ENCODE measurements around the gene ROBO4. TPM values are rescaled to one million over a fixed set of nuclear protein-coding genes. Genes with fewer than 3 reads are reported as not detected.

The ROBO4 gene
- total and polyA plus RNA-seq, 9 of the 15 experiments (the other 6 are each of a cell fraction or from before 2014, with no cell fraction given): not detected

DNA sequence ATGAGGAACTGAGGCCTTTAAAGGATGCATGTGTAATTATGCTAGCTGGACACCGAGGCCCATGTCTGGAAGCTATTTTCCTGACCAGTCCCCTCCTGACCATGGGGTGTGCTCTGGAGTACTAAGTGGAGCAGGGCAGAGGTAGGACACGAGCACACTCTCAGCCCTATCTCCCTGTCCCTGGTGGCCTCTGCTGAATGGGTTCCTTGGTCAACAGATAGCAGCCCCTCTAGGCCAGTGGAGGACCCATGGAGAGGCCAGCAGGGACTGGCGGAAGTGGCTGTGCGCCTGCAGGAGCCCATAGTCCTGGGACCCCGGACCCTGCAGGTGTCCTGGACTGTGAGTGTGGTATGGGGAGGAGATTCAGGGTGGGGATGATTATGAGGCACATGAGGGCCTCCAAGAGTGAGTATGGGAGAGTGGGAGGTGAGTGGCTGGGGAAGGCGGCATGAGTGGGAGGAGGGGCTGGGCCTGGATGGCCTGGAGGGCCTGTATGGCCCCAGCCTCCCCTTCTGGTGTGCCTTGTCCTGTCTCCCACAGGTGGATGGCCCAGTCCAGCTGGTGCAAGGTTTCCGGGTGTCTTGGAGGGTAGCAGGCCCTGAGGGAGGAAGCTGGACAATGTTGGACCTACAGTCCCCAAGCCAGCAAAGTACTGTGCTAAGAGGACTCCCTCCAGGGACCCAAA lies 23.0 kb downstream of the ROBO4 start:
- ChIA-PET POLR2A (no interaction called here), CTCF (ENCODE audit: low intra/inter-chr PET ratio) (interaction anchor here (0.8 kb wide), 1 partner anchor 231 kb away, joined by 3 read pairs; no protein-coding TSS in a partner anchor)
- Histone ChIP-seq H3K9me3 (replicated peaks; ENCODE audit: control insufficient read depth, insufficient read depth, low read depth, low read length) (no peaks in the 10 kb centered on the region), H3K9me1 (ENCODE audit: control insufficient read depth, insufficient read depth, low read length) (no peaks in the 10 kb centered on the region), H2AFZ (ENCODE audit: low read depth, low read length) (no peak overlapping the region), H3K79me2 (ENCODE audit: control insufficient read depth, insufficient read depth, low read length) (no peaks in the 10 kb centered on the region), H3K27me3 (ENCODE audit: control insufficient read depth in 2 of 2, insufficient read depth in 2 of 2, low read length in 2 of 2) (peaks cover 17 to 75% of the 10 kb centered on the region in 2 experiments; a peak in 4 of 5 replicates), H3K36me3 (ENCODE audit: control insufficient read depth, insufficient read depth, low read length) (no peaks in the 10 kb centered on the region), H3K9ac (ENCODE audit: insufficient read depth in 1 of 2, low read depth in 2 of 2, low read length in 2 of 2) (no peak overlapping the region; a peak in 1 of 4 replicates), H3K4me2 (ENCODE audit: insufficient read depth, low read length) (no peak overlapping the region), H4K20me1 (replicated peaks; ENCODE audit: control insufficient read depth, insufficient read depth, low read length) (no peaks in the 10 kb centered on the region), H3K27ac (ENCODE audit: extremely low read depth, low read depth, low read length) (no peak overlapping the region), H3K4me3 (no peak overlapping the region), H3K4me1 (replicated peaks in 1 of 2; ENCODE audit: control insufficient read depth in 2 of 2, insufficient read depth in 2 of 2, low read length in 2 of 2) (peaks cover 0 to 20% of the 10 kb centered on the region in 2 experiments; a peak in 3 of 5 replicates)
- DNase-seq (ENCODE audit: extremely low read depth in 1 of 4, low spot score in 3 of 4): no peak
- in situ Hi-C loops (cut with MboI): loop anchor here (25.0 kb wide), 1 partner anchor 812 kb away; no protein-coding TSS in a partner anchor
- FAIRE-seq: no peak
- intact Hi-C loops (cut with micrococcal nuclease): no loop called here
- 19% methylated on average over 7 of the region's 7 CpGs for WGBS (ENCODE audit: insufficient coverage, low coverage, missing lambda C conversion rate)
- TF ChIP-seq, protein P1, sequence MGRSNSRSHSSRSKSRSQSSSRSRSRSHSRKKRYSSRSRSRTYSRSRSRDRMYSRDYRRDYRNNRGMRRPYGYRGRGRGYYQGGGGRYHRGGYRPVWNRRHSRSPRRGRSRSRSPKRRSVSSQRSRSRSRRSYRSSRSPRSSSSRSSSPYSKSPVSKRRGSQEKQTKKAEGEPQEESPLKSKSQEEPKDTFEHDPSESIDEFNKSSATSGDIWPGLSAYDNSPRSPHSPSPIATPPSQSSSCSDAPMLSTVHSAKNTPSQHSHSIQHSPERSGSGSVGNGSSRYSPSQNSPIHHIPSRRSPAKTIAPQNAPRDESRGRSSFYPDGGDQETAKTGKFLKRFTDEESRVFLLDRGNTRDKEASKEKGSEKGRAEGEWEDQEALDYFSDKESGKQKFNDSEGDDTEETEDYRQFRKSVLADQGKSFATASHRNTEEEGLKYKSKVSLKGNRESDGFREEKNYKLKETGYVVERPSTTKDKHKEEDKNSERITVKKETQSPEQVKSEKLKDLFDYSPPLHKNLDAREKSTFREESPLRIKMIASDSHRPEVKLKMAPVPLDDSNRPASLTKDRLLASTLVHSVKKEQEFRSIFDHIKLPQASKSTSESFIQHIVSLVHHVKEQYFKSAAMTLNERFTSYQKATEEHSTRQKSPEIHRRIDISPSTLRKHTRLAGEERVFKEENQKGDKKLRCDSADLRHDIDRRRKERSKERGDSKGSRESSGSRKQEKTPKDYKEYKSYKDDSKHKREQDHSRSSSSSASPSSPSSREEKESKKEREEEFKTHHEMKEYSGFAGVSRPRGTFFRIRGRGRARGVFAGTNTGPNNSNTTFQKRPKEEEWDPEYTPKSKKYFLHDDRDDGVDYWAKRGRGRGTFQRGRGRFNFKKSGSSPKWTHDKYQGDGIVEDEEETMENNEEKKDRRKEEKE (IDR thresholded peaks at IDR 0.05; ENCODE audit: borderline replicate concordance in 1 of 2, control insufficient read depth in 1 of 2, low read depth in 2 of 2, low read length in 1 of 2): no peak
- TF ChIP-seq, protein P2, sequence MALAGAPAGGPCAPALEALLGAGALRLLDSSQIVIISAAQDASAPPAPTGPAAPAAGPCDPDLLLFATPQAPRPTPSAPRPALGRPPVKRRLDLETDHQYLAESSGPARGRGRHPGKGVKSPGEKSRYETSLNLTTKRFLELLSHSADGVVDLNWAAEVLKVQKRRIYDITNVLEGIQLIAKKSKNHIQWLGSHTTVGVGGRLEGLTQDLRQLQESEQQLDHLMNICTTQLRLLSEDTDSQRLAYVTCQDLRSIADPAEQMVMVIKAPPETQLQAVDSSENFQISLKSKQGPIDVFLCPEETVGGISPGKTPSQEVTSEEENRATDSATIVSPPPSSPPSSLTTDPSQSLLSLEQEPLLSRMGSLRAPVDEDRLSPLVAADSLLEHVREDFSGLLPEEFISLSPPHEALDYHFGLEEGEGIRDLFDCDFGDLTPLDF (CRISPR knock-in tag; IDR thresholded peaks at IDR 0.05): no peak
- no peak for TF ChIP-seq RB1 (IDR thresholded peaks at IDR 0.05; ENCODE audit: low read depth)
- TF ChIP-seq ZNF143 (CRISPR knock-in tag; IDR thresholded peaks at IDR 0.05): no peak
- no peak for TF ChIP-seq RBM25 (IDR thresholded peaks at IDR 0.05; ENCODE audit: low read depth, low read length, severe bottlenecking)
- no peak for TF ChIP-seq BCL6 (CRISPR knock-in tag; IDR thresholded peaks at IDR 0.05)
- TF ChIP-seq HNRNPL (IDR thresholded peaks at IDR 0.05; ENCODE audit: low read depth, low read length): no peak
- TF ChIP-seq TEAD4 (IDR thresholded peaks at IDR 0.05; ENCODE audit: low read length): no peak
- no peak for TF ChIP-seq TEAD4 (CRISPR knock-in tag; IDR thresholded peaks at IDR 0.05; ENCODE audit: borderline replicate concordance)
- TF ChIP-seq, protein P3, sequence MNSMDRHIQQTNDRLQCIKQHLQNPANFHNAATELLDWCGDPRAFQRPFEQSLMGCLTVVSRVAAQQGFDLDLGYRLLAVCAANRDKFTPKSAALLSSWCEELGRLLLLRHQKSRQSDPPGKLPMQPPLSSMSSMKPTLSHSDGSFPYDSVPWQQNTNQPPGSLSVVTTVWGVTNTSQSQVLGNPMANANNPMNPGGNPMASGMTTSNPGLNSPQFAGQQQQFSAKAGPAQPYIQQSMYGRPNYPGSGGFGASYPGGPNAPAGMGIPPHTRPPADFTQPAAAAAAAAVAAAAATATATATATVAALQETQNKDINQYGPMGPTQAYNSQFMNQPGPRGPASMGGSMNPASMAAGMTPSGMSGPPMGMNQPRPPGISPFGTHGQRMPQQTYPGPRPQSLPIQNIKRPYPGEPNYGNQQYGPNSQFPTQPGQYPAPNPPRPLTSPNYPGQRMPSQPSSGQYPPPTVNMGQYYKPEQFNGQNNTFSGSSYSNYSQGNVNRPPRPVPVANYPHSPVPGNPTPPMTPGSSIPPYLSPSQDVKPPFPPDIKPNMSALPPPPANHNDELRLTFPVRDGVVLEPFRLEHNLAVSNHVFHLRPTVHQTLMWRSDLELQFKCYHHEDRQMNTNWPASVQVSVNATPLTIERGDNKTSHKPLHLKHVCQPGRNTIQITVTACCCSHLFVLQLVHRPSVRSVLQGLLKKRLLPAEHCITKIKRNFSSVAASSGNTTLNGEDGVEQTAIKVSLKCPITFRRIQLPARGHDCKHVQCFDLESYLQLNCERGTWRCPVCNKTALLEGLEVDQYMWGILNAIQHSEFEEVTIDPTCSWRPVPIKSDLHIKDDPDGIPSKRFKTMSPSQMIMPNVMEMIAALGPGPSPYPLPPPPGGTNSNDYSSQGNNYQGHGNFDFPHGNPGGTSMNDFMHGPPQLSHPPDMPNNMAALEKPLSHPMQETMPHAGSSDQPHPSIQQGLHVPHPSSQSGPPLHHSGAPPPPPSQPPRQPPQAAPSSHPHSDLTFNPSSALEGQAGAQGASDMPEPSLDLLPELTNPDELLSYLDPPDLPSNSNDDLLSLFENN (IDR thresholded peaks at IDR 0.05; ENCODE audit: low read depth in 2 of 2, low read length in 2 of 2): no peak
- TF ChIP-seq TEAD1 (CRISPR knock-in tag; IDR thresholded peaks at IDR 0.05): no peak
- no peak for TF ChIP-seq GABPB2 (CRISPR knock-in tag; conservative IDR thresholded peaks at IDR 0.05)
- no peak for TF ChIP-seq RBBP5 (IDR thresholded peaks at IDR 0.05; ENCODE audit: borderline replicate concordance, insufficient read depth, low read length, poor library complexity, severe bottlenecking)
- no TSS peak for BruUV-seq (replicated peaks)
- no peak for ATAC-seq

All from K562 (cell line).